Right atrium auricular region (tissue), 2 donors: ENCODE results near the gene CDC20B. TPM values are rescaled to one million over a fixed set of nuclear protein-coding genes. Genes with fewer than 3 reads are reported as not detected.

Source experiments
- DNase-seq: peaks from one replicate; pipeline ENCODE4 v3.0.0-alpha.2; 2019; ENCODE audit warnings: low spot score
- H3K27ac ChIP-seq, 2 donors: fragments of 200-600 bp; sonication (generic); 1 replicate in 1 of 2; 2 replicates in 1 of 2; pipeline ENCODE4 v1.5.1; 2016 to 2019
- H3K27me3 ChIP-seq, 2 donors: fragments of 200-600 bp; sonication (generic); one replicate each; pipeline versions ENCODE4 v1.5.1 to v1.6.0; 2017 to 2019
- H3K36me3 ChIP-seq: fragments of 200-600 bp; sonication (generic); one replicate; pipeline ENCODE4 v1.5.1; 2016
- H3K4me1 ChIP-seq, 2 donors: fragments of 200-600 bp; sonication (generic); one replicate each; pipeline versions ENCODE4 v1.5.1 to v1.6.0; 2017 to 2019
- H3K4me3 ChIP-seq, 2 donors: fragments of 200-600 bp; sonication (generic); 1 replicate in 1 of 2; 2 replicates in 1 of 2; pipeline ENCODE4 v1.5.1; 2017 to 2019; ENCODE audit warnings: mild to moderate bottlenecking in 1 of 2, moderate library complexity in 1 of 2
- H3K9me3 ChIP-seq, 2 donors: fragments of 200-600 bp; sonication (generic); one replicate each; pipeline ENCODE4 v1.5.1; 2019
- total RNA-seq, 2 donors: library from RNA; depleted of rRNA; stranded (reverse); fragments of >200 nt; gene quantifications; one replicate each; pipeline ENCODE4 v1.1.0, GENCODE V29; 2016
- TF ChIP-seq, protein P1 (sequence below), 2 donors: fragments of 200-600 bp; sonication (generic); IDR thresholded peaks; one replicate each; pipeline ENCODE4 v1.5.1; 2019; ENCODE audit warnings: antibody characterized with exemption in 2 of 2

The CDC20B gene
- total RNA-seq, 2 donors from 2014 or later: not detected

DNA sequence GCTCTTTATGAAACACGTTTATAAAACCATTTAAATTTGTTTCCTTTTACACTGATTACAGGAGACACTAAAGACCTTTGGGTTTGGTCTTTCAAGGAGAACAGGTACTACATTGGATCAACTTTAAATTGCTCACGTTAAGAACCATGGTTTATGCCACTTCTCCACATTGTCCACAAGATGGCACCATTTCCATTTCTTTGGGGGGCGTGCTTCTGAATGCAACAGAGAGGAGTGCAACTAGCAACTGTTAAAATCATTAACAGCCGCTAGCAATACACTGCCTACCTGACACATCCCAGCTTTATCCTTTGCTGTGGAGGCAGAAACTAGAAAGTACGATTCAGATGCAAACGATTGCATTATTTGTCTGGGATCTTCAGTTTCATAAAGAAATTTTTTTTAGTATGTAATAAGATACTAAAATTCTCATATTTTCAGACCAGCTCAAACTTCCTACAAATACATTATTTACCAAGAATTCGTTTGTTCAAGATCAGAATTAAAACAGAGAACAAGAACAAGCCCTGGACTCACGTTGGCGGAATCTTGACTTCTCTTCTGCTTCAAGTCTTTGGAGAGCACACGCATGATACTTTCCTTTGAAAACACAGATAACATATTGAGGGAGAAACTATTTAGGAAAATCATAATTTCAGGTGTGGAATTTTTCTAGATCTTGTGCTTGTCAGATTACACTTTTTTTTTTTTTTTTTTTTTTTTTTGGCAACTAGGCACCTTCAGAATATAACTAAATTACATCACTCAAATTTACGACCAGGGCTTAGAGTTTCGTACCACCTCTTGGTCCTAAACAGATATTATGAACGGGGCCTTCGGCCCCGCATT, 702 bp downstream of the CDC20B start:
- TF ChIP-seq, protein P1, sequence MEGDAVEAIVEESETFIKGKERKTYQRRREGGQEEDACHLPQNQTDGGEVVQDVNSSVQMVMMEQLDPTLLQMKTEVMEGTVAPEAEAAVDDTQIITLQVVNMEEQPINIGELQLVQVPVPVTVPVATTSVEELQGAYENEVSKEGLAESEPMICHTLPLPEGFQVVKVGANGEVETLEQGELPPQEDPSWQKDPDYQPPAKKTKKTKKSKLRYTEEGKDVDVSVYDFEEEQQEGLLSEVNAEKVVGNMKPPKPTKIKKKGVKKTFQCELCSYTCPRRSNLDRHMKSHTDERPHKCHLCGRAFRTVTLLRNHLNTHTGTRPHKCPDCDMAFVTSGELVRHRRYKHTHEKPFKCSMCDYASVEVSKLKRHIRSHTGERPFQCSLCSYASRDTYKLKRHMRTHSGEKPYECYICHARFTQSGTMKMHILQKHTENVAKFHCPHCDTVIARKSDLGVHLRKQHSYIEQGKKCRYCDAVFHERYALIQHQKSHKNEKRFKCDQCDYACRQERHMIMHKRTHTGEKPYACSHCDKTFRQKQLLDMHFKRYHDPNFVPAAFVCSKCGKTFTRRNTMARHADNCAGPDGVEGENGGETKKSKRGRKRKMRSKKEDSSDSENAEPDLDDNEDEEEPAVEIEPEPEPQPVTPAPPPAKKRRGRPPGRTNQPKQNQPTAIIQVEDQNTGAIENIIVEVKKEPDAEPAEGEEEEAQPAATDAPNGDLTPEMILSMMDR (IDR thresholded peaks at IDR 0.05): peak; percentile 59 to 87
- peaks cover 0 to 27% of the 10 kb centered on the region in 2 donors for H3K4me1 ChIP-seq
- peak overlapping the region; percentile 33 to 54 for H3K4me3 ChIP-seq
- DNase-seq: no peak
- no peak overlapping the region for H3K27ac ChIP-seq
- peaks cover 16 to 30% of the 10 kb centered on the region in 2 donors for H3K27me3 ChIP-seq
- H3K36me3 ChIP-seq: no peaks in the 10 kb centered on the region
- no peaks in the 10 kb centered on the region for H3K9me3 ChIP-seq

DNA sequence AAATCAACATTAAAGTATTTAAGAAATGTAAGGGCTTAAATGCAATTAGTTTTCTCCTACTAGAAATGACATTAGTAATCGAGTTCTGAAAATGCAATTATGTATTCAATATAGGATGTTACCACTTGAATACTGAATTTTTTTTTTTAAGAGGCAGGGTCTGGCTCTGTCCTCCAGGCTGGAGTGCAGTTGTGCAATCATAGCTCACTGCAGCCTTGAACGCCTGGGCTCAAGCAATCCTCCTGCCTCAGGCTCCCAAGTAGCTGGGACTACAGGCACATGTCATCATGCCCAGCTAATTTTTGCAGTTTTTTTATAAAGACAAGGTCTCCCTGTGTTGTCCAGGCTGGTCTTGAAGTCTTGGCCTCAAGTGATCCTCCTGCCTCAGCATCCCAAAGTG, 1.5 kb downstream of the CDC20B start:
- Histone ChIP-seq H3K4me3 (no peak overlapping the region), H3K27ac (no peak overlapping the region), H3K36me3 (no peaks in the 10 kb centered on the region), H3K27me3 (peaks cover 15 to 28% of the 10 kb centered on the region in 2 donors), H3K4me1 (peaks cover 0 to 24% of the 10 kb centered on the region in 2 donors), H3K9me3 (no peaks in the 10 kb centered on the region)
- DNase-seq: no peak
- TF ChIP-seq, protein P1 (IDR thresholded peaks at IDR 0.05): no peak

DNA sequence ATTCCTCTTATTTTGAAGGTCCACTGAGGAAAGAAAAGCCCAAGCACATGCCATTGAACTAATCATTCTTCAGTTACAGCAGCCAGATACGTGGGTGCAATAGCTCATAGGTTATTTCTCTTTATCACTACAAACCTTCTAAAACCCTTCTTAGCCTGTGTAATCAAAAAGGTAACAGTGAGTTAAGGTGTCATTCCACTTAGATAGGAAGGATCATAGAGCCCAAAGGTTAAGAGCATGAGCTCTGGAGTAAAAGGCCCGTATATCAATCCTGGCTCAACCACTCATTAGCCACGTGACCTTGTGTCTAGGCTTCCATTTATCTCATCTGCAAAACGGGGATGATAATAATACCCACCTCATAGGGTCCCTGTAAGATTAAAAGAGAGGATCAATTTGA, 10.3 kb downstream of the CDC20B start:
- Histone ChIP-seq H3K36me3 (no peaks in the 10 kb centered on the region), H3K9me3 (no peaks in the 10 kb centered on the region), H3K4me1 (peaks cover 0 to 7% of the 10 kb centered on the region in 2 donors), H3K4me3 (no peak overlapping the region), H3K27ac (no peak overlapping the region), H3K27me3 (no peaks in the 10 kb centered on the region)
- TF ChIP-seq, protein P1 (IDR thresholded peaks at IDR 0.05): no peak
- no peak for DNase-seq

DNA sequence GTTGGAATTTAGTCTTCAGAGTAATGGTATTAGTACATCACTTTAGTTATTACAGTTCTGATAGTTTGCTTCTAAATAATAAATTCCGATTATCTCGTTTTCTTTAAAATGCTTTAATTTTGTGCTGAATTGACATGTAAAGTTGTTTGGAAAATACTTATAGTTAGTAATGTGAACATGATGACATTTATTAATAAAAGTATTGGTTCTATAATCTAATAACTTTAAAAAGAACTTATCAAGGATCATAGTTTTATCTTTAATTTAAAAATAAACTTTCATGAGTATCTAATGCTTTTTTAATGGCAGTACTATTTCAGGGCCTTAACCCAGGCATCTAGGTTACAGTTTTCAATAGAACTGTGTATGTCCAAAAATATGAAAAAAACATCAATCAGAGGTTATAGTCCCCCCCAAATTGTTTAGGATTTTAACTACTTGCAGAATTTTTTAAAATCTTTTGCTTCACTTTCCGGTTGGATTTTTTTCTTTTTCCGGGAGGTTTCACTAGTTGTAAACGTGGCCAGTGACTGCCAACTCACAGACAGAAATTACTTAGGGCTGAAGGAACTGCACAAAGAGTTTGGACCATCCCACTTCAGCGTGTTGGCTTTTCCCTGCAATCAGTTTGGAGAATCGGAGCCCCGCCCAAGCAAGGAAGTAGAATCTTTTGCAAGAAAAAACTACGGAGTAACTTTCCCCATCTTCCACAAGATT, 12.3 kb downstream of the CDC20B start:
- H3K9me3 ChIP-seq: no peaks in the 10 kb centered on the region
- H3K4me1 ChIP-seq: peaks cover 0 to 7% of the 10 kb centered on the region in 2 donors
- H3K4me3 ChIP-seq: peak overlapping the region; percentile 41 to 49
- peak; percentile 75 for DNase-seq
- H3K27me3 ChIP-seq: no peaks in the 10 kb centered on the region
- H3K27ac ChIP-seq: peak overlapping the region in 1 of 2 donors; percentile 79
- TF ChIP-seq, protein P1 (IDR thresholded peaks at IDR 0.05): no peak
- H3K36me3 ChIP-seq: no peaks in the 10 kb centered on the region

DNA sequence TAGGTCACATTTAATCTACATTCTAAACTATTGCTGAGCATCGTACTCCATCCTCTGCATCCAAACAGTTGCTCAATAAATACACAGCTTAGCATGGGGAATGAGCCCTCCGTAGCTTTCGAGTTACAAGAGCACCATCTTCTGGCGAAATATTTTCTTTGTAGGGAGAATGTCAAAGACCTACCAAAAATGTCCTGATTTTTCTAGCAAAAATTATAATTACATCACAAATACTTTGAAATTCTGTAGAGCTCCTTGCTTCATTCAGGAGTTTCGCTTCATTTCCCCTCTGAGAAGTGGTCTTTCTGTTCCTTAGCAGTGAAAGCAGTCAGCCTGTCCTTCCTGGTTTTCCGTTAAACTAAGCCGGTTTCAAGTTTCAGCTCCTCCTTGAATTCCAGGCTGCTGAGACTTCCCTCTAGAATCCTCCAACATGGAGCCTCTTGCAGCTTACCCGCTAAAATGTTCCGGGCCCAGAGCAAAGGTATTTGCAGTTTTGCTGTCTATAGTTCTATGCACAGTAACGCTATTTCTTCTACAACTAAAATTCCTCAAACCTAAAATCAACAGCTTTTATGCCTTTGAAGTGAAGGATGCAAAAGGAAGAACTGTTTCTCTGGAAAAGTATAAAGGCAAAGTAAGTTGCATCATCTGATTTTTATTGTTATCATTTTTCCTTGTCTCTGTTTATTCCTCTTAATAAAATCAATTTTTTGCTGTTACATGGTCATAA, 13.0 kb downstream of the CDC20B start, which contains the start of gene GPX8:
GPX8 (plus strand) TSS at position 409 of the 730 bp plus-strand sequence; CDS start at position 431, 22 bp downstream.
- Histone ChIP-seq H3K4me1 (peaks cover 0 to 7% of the 10 kb centered on the region in 2 donors), H3K27ac (peak within 1 kb of the TSS; percentile 64 to 79), H3K27me3 (no peaks in the 10 kb centered on the region), H3K4me3 (peak within 1 kb of the TSS; percentile 41 to 49), H3K9me3 (no peaks in the 10 kb centered on the region), H3K36me3 (no peaks in the 10 kb centered on the region)
- TF ChIP-seq, protein P1 (IDR thresholded peaks at IDR 0.05): peak; percentile 48 to 76
- DNase-seq: no peak
